ENCODE measurements around the gene DAPK1.

- TF ChIP-seq, protein P1, sequence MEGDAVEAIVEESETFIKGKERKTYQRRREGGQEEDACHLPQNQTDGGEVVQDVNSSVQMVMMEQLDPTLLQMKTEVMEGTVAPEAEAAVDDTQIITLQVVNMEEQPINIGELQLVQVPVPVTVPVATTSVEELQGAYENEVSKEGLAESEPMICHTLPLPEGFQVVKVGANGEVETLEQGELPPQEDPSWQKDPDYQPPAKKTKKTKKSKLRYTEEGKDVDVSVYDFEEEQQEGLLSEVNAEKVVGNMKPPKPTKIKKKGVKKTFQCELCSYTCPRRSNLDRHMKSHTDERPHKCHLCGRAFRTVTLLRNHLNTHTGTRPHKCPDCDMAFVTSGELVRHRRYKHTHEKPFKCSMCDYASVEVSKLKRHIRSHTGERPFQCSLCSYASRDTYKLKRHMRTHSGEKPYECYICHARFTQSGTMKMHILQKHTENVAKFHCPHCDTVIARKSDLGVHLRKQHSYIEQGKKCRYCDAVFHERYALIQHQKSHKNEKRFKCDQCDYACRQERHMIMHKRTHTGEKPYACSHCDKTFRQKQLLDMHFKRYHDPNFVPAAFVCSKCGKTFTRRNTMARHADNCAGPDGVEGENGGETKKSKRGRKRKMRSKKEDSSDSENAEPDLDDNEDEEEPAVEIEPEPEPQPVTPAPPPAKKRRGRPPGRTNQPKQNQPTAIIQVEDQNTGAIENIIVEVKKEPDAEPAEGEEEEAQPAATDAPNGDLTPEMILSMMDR (IDR thresholded peaks at IDR 0.05; ENCODE audit: low read length): no peak
- TF ChIP-seq EZH2 (IDR thresholded peaks at IDR 0.05; ENCODE audit: borderline replicate concordance, low read length): no peak
Measured at GRCh38 chr9:87732756-87733155, 235.1 kb downstream of the DAPK1 start.

Measured in OCI-LY1 (cell line).